Activated CD8-positive, alpha-beta T cell treated with anti-CD3 and anti-CD28 coated beads for 36 hours (primary cell): ENCODE results near the gene SERPINB1. TPM values are rescaled to one million over a fixed set of nuclear protein-coding genes. Genes with fewer than 3 reads are reported as not detected.

Experiments used
- ATAC-seq: fragments of 200-7000 bp; cut with Tn5 transposase; one replicate; pipeline ENCODE4 v1.10.0; 2021; ENCODE audit warnings: mild to moderate bottlenecking, moderate library complexity
- CTCF ChIA-PET: fragments of 350-600 bp; sonication (Branson Sonifier 250); formaldehyde crosslinking; loops from one replicate; lab custom pipeline; 2021; ENCODE audit warnings: antibody characterized with exemption; lab: Charles Lee
- POLR2A ChIA-PET: fragments of 350-600 bp; sonication (Branson Sonifier 250); formaldehyde crosslinking; loops from one replicate; lab custom pipeline; 2021; ENCODE audit warnings: antibody characterized with exemption; lab: Charles Lee
- DNase-seq: peaks from one replicate; pipeline ENCODE4 v3.0.0-alpha.2; 2020
- H3K27ac Mint-ChIP-seq: one replicate; pipeline ENCODE4 v1.8.0; 2021; ENCODE audit warnings: mild to moderate bottlenecking, mixed read lengths
- H3K27me3 Mint-ChIP-seq: one replicate; pipeline ENCODE4 v1.8.0; 2021; ENCODE audit warnings: mixed read lengths
- H3K36me3 Mint-ChIP-seq: one replicate; pipeline ENCODE4 v1.8.0; 2021; ENCODE audit warnings: low read depth, mixed read lengths
- H3K4me1 Mint-ChIP-seq: one replicate; pipeline ENCODE4 v1.8.0; 2021; ENCODE audit warnings: low read depth, mixed read lengths
- H3K4me3 Mint-ChIP-seq: one replicate; pipeline ENCODE4 v1.8.0; 2021; ENCODE audit warnings: mild to moderate bottlenecking, moderate library complexity, mixed read lengths
- H3K9me3 Mint-ChIP-seq: one replicate; pipeline ENCODE4 v1.8.0; 2021; ENCODE audit warnings: mixed read lengths
- intact Hi-C: fragments of 100-400 bp; cut with micrococcal nuclease; formaldehyde crosslinking; loops from one replicate; pipeline ENCODE4 v1.10.0; 2022
- total RNA-seq, 2 experiments: library from RNA; stranded (reverse); gene quantifications; one replicate each; pipeline ENCODE4 v1.2.3, GENCODE V29; 2021
- TF ChIP-seq, protein P1 (sequence below): fragments of 200-600 bp; IDR thresholded peaks from one replicate; pipeline ENCODE4 v1.8.0; 2022; ENCODE audit warnings: antibody characterized with exemption, mild to moderate bottlenecking

Gene SERPINB1
- total RNA-seq, 2 experiments from 2014 or later: 55.8 to 60.0 TPM

DNA sequence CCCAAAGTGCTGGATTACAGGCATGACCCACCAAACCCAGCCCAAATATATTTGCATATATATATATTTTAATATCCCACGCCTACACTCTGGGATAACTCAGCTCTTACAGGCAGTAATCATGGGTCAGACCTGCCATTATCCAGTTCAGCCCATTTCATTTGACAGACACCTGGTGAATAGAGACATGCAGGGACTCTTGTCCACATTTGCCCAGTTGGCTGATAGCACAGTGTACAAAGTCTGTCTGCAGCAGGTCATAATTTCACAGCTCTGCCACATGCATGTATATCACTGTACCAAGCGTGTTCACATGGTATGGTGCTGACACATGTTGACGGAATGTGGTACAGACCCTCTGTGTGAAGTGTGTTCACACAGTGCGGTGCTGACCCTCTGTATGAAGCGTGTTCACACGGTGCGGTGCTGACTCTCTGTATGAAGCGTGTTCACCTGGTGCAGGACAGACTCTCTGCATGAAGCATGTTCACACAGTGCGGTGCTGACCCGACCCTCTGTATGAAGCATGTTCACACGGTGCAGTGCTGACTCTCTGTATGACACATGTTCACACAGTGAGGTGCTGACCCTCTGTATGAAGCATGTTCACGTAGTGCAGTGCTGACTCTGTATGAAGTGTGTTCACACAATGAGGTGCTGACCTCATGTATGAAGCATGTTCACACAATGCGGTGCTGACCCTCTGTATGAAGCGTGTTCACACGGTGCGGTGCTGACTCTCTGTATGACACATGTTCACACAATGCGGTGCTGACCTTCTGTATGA is 10.3 kb upstream of the SERPINB1 start:
- Mint-ChIP-seq H3K36me3 (peaks cover 3% of the 10 kb centered on the region), H3K27ac (no peak overlapping the region), H3K9me3 (peaks cover 5% of the 10 kb centered on the region), H3K4me3 (no peak overlapping the region), H3K4me1 (peaks cover 61% of the 10 kb centered on the region), H3K27me3 (no peaks in the 10 kb centered on the region)
- TF ChIP-seq, protein P1, sequence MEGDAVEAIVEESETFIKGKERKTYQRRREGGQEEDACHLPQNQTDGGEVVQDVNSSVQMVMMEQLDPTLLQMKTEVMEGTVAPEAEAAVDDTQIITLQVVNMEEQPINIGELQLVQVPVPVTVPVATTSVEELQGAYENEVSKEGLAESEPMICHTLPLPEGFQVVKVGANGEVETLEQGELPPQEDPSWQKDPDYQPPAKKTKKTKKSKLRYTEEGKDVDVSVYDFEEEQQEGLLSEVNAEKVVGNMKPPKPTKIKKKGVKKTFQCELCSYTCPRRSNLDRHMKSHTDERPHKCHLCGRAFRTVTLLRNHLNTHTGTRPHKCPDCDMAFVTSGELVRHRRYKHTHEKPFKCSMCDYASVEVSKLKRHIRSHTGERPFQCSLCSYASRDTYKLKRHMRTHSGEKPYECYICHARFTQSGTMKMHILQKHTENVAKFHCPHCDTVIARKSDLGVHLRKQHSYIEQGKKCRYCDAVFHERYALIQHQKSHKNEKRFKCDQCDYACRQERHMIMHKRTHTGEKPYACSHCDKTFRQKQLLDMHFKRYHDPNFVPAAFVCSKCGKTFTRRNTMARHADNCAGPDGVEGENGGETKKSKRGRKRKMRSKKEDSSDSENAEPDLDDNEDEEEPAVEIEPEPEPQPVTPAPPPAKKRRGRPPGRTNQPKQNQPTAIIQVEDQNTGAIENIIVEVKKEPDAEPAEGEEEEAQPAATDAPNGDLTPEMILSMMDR: no peak
- no peak for ATAC-seq
- no peak for DNase-seq
- POLR2A ChIA-PET: no interaction called here
- CTCF ChIA-PET: interaction anchor here (0.8 to 7.7 kb wide), 4 partner anchors 24 to 137 kb away, joined by 3 to 180 read pairs (median 44); no protein-coding TSS in a partner anchor
- intact Hi-C loops: no loop called here

DNA sequence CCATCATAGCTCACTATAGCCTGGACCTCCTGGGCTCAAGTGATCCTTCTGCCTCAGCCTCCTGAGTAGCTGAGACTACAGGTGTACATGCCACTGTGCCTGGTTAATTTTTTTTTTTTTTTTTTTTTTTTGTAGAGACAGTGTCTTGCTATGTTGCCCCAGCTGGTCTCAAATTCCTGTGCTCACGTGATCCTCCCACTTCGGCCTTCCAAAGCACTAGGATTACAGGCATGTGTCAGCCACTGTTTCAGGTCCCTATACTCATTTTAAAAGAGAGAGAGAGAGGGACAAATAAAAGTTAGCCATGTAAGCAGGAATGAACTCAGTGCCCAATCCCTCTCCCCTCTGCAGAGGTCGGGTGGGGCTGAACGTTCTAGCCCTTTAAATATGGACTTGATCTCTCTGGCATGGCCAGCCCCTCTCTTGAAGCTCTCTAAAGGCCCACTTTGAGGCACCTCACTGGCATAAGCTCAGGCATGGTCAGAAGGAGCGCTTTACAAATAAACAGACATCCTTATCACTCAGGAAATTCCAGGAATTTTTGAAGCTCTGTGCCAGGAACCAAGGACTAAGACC is 9.0 kb upstream of the SERPINB1 start:
- TF ChIP-seq, protein P1: no peak
- ChIA-PET CTCF (interaction anchor here (0.7 to 7.7 kb wide), 12 partner anchors 9 to 138 kb away, joined by 3 to 180 read pairs (median 4); partner anchors contain the start of gene SERPINB1), POLR2A (interaction anchor here (0.7 to 1.4 kb wide), 6 partner anchors 10 to 86 kb away, joined by 3 to 5 read pairs (median 3); no protein-coding TSS in a partner anchor)
- Mint-ChIP-seq H3K4me1 (peaks cover 62% of the 10 kb centered on the region), H3K27me3 (no peaks in the 10 kb centered on the region), H3K36me3 (peaks cover 3% of the 10 kb centered on the region), H3K9me3 (peaks cover 5% of the 10 kb centered on the region), H3K4me3 (no peak overlapping the region), H3K27ac (no peak overlapping the region)
- intact Hi-C loops: no loop called here
- ATAC-seq (no peak), DNase-seq (no peak)

DNA sequence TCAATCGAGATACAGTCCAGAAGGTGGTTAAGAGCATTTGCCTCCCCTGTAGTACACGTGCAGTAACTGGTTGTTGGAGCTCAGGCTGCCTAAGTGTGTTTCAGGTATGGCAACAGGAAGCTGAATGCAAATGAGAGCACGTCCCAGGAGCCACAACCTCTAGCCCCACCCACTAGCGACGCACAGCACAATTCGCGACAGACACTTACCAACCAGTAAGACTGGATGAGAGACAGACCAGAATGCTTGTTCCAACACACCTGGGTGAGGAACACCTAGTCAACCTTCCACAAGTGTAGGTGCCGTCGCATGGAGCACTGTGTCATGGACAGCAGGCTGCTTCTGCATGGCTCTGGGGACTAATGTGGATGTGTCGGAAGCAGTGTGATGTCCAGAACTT is 7.2 kb upstream of the SERPINB1 start:
- ChIA-PET POLR2A (interaction anchor here (0.5 to 1.8 kb wide), 4 partner anchors 13 to 62 kb away, joined by 4 to 8 read pairs (median 4); no protein-coding TSS in a partner anchor), CTCF (interaction anchor here (0.8 to 7.7 kb wide), 6 partner anchors 9 to 140 kb away, joined by 3 to 180 read pairs (median 14); no protein-coding TSS in a partner anchor)
- Mint-ChIP-seq H3K4me1 (peaks cover 56% of the 10 kb centered on the region), H3K27me3 (no peaks in the 10 kb centered on the region), H3K27ac (peak overlapping the region; percentile 82), H3K9me3 (peaks cover 5% of the 10 kb centered on the region), H3K4me3 (peak overlapping the region; percentile 41), H3K36me3 (peaks cover 3% of the 10 kb centered on the region)
- ATAC-seq (peak; percentile 66), DNase-seq (peak; percentile 85)
- intact Hi-C loops: loop anchor here (5.0 kb wide), 1 partner anchor 83 kb away; no protein-coding TSS in a partner anchor
- TF ChIP-seq, protein P1: no peak

DNA sequence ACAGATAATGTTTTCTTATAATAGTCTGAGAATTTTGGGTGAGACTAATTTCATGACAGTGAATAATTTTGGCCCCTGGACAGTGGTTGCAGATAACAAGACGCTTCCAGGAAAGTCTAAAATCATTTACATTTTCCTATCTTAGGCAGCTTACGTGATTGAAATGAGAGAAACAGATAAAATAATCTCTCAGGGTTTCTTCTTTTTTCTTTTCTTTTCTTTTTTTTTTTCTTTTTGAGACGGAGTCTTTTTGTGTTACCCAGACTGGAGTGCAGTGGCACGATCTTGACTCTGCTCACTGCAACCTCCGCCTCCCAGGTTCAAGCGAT is 4.2 kb upstream of the SERPINB1 start:
- POLR2A ChIA-PET: interaction anchor here (0.6 to 3.5 kb wide), 12 partner anchors 10 to 144 kb away, joined by 3 to 33 read pairs (median 6); partner anchors contain the start of gene SERPINB9
- Mint-ChIP-seq H3K36me3 (peaks cover 3% of the 10 kb centered on the region), H3K4me1 (peaks cover 63% of the 10 kb centered on the region), H3K27me3 (no peaks in the 10 kb centered on the region), H3K9me3 (peaks cover 4% of the 10 kb centered on the region), H3K4me3 (peak overlapping the region; percentile 40), H3K27ac (peak overlapping the region; percentile 81)
- CTCF ChIA-PET: interaction anchor here (0.6 to 7.7 kb wide), 40 partner anchors 11 to 222 kb away, joined by 3 to 180 read pairs (median 7); partner anchors contain the start of genes RIPK1, SERPINB6, SERPINB9 and WRNIP1
- ATAC-seq (no peak), DNase-seq (no peak)
- intact Hi-C loops: loop anchor here (2.0 to 5.0 kb wide), 4 partner anchors 65 to 143 kb away; no protein-coding TSS in a partner anchor
- TF ChIP-seq, protein P1: no peak
